Measurements from ENCODE around the gene KCTD13. TPM values are rescaled to one million over a fixed set of nuclear protein-coding genes. Genes with fewer than 3 reads are reported as not detected.

KCTD13 gene
- total RNA-seq, 1 experiment from 2014 or later = 18.3 TPM

- H4K91ac ChIP-seq (ENCODE audit: insufficient read length, low read depth, low read length) = no peak overlapping the region
- no peaks in the 10 kb centered on the region for H3K27me3 ChIP-seq (ENCODE audit: insufficient read depth, low read length)
- TF ChIP-seq CTCF (conservative IDR thresholded peaks at IDR 0.05) = no peak
- no peaks in the 10 kb centered on the region for H3K79me2 ChIP-seq (ENCODE audit: insufficient read depth, low read length)
- no peak for DNase-seq
- H3K4me3 Mint-ChIP-seq = peak overlapping the region; percentile 78 to 87
- no peak overlapping the region for H2BK5ac ChIP-seq (ENCODE audit: insufficient read length, low read length)
- peak overlapping the region; percentile 46 for H3K9ac ChIP-seq (ENCODE audit: extremely low read depth, insufficient read length, low read length)
- no peaks in the 10 kb centered on the region for H3K9me3 ChIP-seq (ENCODE audit: control insufficient read depth, low read depth, low read length)
- H4K20me1 ChIP-seq (ENCODE audit: control insufficient read depth, insufficient read depth, insufficient read length) = no peaks in the 10 kb centered on the region
- H4K5ac ChIP-seq (ENCODE audit: insufficient read length, low read depth, low read length) = no peak overlapping the region
- no peak overlapping the region for H3K4ac ChIP-seq (ENCODE audit: low read depth, low read length)
- peaks cover 9% of the 10 kb centered on the region for H3K23me2 ChIP-seq (ENCODE audit: insufficient read length, low read depth, low read length, poor library complexity, severe bottlenecking)
- no peak overlapping the region for H3K18ac ChIP-seq (ENCODE audit: insufficient read length, low read depth, low read length)
- peaks cover 13 to 16% of the 10 kb centered on the region in 2 experiments for H3K4me1 Mint-ChIP-seq
- no peak overlapping the region for H2BK20ac ChIP-seq (ENCODE audit: low read depth, low read length, poor library complexity, severe bottlenecking)
- no peak overlapping the region for H3K14ac ChIP-seq (ENCODE audit: insufficient read depth, low read length)
- H4K8ac ChIP-seq (replicated peaks; ENCODE audit: insufficient read length, low read depth, low read length) = no peak overlapping the region
- H3K27ac ChIP-seq (ENCODE audit: insufficient read length, low read depth, low read length) = no peak overlapping the region
- peaks cover 4% of the 10 kb centered on the region for H3K27me3 Mint-ChIP-seq (ENCODE audit: low read depth)
- H2AFZ ChIP-seq (ENCODE audit: low read length) = no peak overlapping the region
- H3K9me3 Mint-ChIP-seq = no peaks in the 10 kb centered on the region
- H2BK120ac ChIP-seq (ENCODE audit: low read depth, low read length, poor library complexity, severe bottlenecking) = no peak overlapping the region
- no peak overlapping the region for H3K23ac ChIP-seq (ENCODE audit: insufficient read length, low read depth, low read length)
- no peak overlapping the region for H2AK5ac ChIP-seq (ENCODE audit: insufficient read length, low read length)
- no peak overlapping the region for H2BK12ac ChIP-seq (ENCODE audit: insufficient read length, low read depth, low read length)
- H2BK15ac ChIP-seq (ENCODE audit: low read depth, low read length) = no peak overlapping the region
- H3K36me3 Mint-ChIP-seq (ENCODE audit: insufficient read depth in 1 of 3, low read depth in 3 of 3) = peaks cover 3 to 16% (median 16%) of the 10 kb centered on the region in 3 experiments
- no peaks in the 10 kb centered on the region; the same call in 1 of the 2 replicates for H3K4me1 ChIP-seq (ENCODE audit: insufficient read depth, low read length)
- peak overlapping the region in 1 of 3 experiments; percentile 61; a peak in 1 of 7 replicates for H3K27ac Mint-ChIP-seq
- WGBS (ENCODE audit: extremely low coverage, insufficient read length, low lambda C conversion rate) = no CpG with 5 or more reads among the region's 18 CpGs
- no peak overlapping the region for H3T11ph ChIP-seq (ENCODE audit: low read length)
- H3K56ac ChIP-seq (ENCODE audit: insufficient read length, low read depth, low read length) = no peak overlapping the region
- H3K79me1 ChIP-seq (ENCODE audit: insufficient read depth, low read depth, low read length, poor library complexity, severe bottlenecking) = no peaks in the 10 kb centered on the region
- H3K4me2 ChIP-seq (ENCODE audit: insufficient read depth, insufficient read length, low read length) = peak overlapping the region; percentile 47
Observed at GRCh38 chr16:29962344-29962994, 36.4 kb upstream of the KCTD13 start.

Measured in H9 (cell line).